ENCODE measurements around the gene PDIA6.
"Not testable (repeated sequence)": the region's sequence is repeated elsewhere in the genome, so short reads cannot be mapped to it uniquely, and the experiment has no call there.

The PDIA6 gene

DNA sequence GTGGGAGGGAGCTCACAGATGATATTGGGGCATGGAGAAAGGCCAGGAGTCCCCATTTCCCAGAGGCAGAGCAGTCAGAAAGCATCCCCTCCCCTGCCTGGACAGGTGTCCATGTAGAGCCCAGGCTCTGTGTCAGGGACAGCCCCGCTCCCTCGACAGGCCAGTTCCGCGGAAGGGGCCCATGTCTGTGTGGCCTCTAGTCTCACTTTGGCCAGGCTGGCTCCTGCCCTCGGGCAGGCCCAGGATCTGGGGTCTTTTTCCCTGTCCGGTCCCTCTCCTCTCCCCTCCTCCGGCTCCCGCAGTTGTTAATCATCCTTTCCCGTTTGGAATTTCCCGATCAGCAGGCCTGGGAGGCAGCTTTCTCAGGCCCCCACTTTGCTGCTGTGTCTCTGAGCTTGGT is 20.4 kb upstream of the PDIA6 start:
- no peak overlapping the region for H3K4me3 ChIP-seq (ENCODE audit: low read depth, low read length)

DNA sequence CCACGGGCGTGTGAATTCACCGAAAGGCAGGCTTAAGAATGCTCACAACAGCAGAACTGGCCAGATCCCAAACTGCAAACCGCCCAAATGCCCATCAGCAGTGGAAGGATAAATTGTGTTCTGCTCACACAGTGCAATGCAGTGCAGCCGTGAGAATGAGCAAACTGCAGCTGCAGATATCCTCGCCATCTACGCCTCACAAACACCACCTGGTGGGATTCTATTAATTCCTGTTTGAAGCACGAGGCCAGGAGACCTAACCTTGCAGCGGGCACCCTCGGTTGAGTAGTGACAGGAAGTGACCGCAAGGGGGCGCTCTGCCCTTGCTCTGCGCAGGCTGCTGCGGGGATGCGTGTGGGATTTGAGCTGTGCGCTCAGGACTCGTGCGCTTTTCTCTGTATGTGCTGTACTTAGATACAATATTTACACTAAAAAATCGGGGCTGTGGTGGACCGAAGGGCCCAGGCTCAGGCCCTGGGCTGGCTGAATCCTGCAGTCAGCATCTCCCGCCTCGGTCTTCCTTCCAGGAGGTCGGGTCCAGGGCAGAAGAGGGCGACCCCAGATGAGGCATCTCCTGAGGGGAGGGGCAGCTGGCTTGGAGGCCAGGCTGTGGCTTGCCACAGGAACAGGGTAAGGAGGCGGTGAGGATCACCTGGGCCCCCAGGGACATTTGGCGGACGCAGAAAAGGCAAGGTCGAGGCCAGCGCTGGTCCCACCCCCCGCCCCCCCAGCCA is 19.8 kb upstream of the PDIA6 start:
- no peak overlapping the region for H3K4me3 ChIP-seq (ENCODE audit: low read depth, low read length)

DNA sequence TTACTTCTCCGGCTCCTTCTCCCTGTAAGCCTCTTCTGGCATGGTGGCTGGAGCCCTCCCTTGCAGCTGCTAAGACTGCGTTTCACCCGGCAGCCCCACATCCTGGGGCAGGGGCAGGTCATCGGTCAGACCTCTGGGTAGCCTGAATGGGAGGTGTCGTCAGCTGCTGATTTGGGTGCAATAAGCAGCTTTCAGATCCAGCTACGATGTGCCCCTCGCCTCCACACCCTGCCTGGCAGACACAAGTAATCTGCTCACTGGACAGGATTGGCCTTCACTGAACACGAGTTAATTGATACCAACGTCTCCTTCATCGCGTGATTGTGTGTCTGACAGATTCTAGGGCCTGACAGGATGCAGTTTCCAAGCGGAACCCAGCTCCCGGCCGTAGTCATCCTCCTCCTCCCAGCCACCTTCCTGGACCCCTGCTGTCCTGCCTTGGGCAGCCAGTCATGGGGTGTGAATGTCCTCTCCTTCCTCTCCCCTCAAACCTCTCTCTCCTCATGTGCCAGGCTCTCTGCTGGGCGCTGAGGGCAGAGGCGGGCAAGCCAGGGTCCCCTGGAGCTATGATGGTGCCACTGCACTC is 18.9 kb upstream of the PDIA6 start:
- H3K4me3 ChIP-seq (ENCODE audit: low read depth, low read length), result no peak overlapping the region

DNA sequence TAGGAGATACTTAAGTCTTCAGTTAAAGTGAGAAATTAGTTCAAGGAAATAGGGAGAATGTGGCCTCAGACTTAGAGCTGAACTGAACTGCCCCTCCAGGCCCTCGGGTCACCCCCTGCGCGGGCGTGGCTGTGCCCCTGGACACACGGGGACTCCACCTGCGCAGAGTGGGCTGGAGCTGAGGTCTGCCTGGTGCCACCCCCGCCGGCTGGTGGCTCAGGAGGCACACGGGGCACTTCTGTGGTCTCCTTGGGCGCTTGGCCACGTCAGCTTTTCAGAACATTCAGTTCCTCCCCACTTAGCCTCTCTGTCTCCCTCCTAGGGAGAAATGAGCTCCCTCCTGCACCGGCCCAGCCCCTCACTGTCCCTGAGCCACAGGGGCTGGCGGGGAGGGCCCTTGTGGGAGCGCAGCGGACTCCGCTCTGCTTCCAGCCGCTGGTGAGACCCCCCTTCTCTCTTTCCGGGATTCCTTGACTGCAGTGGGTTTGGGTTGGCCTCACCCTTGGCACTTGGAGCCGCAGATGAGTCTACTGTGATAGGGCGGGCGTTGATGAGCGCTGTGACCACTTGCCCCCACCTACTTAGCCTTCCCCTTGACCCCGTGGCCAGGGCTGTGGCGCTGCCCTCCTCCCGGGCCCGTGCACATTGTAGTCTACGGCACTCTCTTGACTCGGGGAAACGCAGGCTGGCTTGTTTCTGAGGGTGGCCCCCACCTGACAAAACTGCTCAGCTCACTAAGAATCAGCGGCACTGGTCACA is 18.2 kb upstream of the PDIA6 start:
- H3K4me3 ChIP-seq (ENCODE audit: low read depth, low read length), result no peak overlapping the region

DNA sequence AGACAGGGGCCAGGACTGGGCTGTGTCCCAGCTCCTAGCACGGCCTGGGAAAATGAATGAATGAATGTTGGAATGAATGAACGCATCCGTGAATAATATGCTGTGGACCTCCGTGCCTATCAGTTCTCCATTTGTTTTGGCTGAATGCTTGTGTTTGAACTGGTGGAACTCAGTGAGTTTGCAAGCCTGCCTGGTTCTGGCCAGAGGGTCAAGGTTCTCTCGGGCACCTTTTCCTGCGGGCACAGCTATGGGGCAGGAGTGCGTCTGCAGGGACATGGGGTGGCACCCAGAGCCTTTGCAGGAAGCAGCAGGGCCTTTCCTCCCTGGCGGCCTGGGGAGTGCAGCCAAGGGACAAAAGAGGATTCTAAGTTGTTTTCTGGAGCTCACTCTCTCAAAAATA is 17.6 kb upstream of the PDIA6 start:
- H3K4me3 ChIP-seq (ENCODE audit: low read depth, low read length), result no peak overlapping the region

DNA sequence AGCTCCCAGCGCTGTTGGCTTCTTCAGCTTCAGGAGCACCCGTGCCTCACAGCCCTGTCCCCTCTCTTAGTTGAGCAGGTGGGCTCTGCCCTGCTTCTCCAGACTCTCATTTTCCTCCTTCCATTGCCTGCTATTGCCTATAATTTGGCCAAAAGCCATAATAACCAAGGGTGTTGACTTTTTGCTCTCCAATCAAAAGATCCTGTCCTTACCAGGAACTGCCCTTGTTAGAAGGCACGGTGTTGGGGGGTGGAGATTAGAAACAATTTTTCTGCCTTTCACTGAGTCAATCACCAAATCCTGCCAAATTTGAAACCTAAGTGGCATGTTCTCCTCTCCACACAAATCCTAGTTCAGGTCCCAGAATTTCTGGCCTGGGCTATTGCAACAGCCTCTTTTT is 16.7 kb upstream of the PDIA6 start:
- H3K4me3 ChIP-seq (ENCODE audit: low read depth, low read length), result no peak overlapping the region

DNA sequence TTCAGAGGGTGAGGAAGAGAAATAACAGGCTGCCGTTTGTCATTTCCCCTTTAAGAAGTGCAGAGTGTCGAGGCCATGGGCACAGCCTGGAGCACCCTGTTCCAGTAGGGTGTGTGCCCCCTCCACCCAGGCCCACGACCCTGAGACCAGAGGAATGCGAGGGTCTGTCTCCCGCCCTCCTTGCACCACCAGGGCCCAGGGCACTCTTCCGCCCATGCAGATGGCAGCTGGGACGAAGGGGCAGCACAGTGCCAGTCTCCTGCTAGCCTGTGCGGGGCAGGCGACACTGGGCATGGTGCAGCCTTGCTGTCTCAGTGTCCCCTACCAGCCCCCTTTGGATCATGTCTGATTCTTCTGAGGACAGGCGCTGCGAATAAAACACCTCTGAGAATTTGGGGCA is 15.8 kb upstream of the PDIA6 start:
- no peak overlapping the region for H3K4me3 ChIP-seq (ENCODE audit: low read depth, low read length)

DNA sequence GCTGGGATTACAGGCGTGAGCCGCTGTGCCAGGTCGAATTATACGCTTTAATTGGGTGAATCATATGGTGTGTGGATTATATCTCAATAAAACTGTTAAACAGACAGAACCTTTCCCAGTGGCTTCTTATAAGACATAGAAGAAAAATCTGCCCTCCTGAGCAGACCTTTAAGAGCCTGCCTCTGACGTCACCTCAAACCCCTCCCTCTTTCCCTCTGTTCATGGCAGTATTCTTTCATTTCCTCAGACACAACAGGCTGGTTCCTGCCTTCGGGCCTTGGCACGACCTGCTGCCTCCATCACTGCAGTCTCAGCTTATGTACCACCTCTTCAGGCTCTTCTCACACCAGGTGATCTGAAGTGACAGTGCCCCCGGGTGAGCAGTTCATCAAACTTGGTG is 14.0 kb upstream of the PDIA6 start:
- no peak overlapping the region for H3K4me3 ChIP-seq (ENCODE audit: low read depth, low read length)

DNA sequence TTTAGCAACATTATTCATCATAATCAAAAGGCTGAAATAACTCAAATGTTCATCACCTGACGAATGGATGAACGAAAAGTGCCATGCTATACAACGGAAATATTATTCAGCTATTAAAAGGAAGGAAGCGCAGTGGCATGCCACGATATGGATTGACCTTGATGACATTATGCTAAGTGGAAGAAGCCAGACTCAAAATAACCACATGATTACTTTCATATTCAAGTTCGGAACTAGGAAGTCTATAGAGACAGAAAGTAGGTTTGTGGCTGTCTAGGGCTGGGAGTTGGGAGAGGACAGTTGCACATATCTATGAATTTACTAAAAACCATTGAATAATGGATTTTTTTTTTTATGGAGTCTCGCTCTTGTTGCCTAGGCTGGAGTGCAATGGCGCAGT is 13.4 kb upstream of the PDIA6 start:
- no peak overlapping the region for H3K4me3 ChIP-seq (ENCODE audit: low read depth, low read length)

DNA sequence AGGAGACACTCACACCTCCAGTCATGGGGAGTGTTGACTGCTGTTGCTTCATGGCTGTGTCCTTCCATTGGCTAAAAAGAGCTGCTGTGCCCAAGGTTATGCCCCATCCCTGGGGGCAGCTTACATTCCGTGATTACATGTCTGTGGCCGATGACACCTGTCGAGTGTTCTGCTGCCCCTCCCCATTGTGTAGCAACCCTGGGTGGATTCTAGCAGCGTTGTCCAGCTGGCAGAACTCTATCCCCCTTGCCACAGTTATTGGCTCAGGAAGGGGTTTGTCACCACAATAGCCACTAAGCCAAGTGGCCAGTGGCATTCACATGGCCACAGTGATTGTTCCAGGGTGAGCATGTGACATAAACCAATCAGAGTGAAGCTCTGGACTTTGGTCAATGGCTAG is 11.6 kb upstream of the PDIA6 start:
- no peak overlapping the region for H3K4me3 ChIP-seq (ENCODE audit: low read depth, low read length)

DNA sequence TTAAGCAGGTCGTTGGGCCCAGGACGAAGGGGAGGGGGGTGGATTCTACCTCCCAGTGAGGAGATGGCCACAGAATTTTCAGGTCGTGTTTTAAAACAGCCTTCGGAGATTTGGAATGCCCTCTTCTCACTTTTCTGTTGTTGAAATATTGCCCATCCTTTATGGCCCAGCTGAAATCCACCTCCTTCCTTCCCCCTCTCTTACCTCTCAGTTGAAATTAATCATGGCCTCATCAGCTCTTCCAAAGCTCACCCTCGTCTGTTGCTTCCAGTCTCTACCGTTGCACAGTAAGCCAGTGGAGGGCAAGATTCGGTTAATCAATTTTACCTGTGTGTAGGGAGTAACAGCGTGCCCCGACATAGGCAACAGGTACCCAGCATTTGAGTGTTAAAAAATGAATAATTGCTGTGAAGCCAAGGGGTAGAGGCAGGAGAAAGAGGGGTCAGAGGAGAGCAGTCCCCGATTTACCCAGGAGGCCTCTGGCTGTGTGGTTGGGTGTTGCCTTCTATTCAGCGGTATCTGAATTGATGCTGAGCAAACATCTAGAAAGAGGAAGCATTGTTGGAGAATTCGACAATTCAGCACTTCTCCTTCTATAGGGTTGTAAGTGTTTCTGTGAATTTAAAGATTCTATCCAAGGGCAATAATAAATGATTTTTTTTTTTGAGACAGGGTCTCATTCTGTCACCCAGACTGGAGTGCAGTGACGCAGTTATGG is 8.6 kb upstream of the PDIA6 start:
- no peak overlapping the region for H3K4me3 ChIP-seq (ENCODE audit: low read depth, low read length)

DNA sequence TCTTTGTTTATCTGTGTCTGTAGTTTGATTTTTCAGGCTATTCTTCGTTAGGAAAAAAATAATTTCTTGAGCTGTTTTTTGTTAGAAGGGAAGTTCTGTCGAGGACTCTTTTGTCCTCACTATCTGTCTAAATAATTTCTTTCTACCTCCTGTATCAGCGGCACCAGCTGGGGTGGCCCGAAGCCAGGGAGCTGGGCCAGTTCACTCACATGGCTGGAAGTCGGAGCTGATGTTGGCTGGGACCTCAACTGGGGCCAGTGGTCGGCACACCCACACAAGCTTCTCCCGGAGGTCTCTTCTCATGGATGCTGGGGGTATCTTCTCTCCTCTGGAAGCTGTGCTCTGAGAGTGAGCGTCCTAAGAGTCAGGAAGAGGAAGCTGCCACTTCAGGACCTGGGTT is 8.0 kb upstream of the PDIA6 start:
- no peak overlapping the region for H3K4me3 ChIP-seq (ENCODE audit: low read depth, low read length)

DNA sequence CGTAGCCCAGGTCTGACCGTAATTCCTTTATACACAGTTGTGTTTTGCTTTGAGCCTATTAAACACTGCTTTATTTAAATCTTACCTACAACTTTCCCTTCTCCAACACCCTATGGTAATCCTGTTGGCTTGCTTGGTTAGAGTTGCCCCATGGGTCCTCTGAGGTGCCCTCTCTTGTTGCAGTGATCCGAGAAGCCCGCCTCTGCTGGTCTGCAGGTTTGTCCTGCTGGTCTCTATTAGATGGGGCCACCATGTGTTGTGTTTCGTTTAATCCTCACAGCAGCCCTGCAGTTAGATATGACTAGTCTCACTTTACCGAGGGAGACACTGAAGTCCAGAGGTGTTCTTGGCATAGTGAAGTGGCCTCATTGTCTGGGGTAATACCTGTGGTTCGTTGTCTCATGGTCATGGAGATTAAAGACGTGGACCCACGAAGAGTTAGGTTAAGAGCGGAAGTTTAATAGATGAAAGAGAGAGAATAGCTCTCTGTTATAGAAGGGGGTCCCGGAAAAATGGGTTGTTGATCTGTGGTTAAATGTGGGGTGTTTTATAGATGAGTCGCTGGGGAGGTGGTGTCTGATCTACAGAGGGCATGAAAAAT is 7.2 kb upstream of the PDIA6 start:
- H3K4me3 ChIP-seq (ENCODE audit: low read depth, low read length), result no peak overlapping the region

DNA sequence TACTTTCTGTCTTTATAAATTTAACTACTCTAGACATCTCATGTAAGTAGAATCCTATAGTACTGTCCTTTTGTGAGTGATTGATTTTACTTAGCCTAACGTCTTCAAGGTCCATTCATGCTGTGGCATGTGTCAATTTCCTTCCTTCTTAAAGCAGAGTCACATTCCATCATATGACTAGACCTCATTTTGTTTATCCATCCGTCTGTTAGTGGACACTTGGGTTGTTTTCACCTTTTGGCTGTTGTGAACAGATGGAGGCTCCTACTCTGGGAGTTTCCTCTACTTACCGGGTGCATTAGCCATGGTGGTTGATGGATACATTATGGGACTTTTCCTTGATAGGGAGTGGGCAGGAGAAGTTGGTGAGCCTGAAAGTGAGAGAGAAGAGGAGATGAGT is 6.4 kb upstream of the PDIA6 start:
- H3K4me3 ChIP-seq (ENCODE audit: low read depth, low read length), result no peak overlapping the region

DNA sequence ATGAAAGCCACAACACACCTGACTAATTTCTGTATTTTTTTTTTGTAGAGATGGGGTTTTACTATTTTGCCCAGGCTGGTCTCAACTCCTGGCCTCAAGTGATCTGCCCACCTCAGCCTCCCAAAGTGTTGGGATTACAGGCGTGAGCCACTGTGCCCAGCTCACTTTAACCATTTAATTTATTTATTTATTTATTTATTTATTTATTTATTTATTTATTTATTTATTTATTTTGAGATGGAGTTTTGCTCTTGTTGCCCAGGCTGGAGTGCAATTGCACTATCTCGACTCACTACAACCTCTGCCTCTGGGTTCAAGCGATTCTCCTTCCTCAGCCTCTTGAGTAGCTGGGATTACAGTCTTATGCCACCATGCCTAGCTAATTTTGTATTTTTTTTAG is 5.7 kb upstream of the PDIA6 start:
- H3K4me3 ChIP-seq (ENCODE audit: low read depth, low read length), result not testable (repeated sequence)

DNA sequence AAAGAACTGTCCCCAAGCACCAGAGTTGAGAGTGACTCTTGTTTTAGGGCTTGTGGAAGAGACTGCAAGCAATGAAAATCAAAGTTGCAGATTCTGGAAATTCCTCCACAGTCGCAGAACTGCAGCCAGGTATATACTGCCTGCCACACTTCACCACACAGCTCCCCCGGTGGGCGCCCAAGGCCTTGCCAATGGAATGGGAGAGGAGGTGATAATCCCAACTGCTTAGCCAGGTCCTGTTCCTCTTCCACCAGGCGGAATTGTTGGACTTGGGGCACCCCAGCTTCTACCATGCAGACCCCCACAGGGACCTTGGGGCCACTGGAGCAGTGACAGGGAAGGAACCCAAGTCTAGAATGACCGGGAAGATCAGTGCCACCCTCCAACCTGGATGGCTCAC is 4.8 kb upstream of the PDIA6 start:
- H3K4me3 ChIP-seq (ENCODE audit: low read depth, low read length), result no peak overlapping the region

DNA sequence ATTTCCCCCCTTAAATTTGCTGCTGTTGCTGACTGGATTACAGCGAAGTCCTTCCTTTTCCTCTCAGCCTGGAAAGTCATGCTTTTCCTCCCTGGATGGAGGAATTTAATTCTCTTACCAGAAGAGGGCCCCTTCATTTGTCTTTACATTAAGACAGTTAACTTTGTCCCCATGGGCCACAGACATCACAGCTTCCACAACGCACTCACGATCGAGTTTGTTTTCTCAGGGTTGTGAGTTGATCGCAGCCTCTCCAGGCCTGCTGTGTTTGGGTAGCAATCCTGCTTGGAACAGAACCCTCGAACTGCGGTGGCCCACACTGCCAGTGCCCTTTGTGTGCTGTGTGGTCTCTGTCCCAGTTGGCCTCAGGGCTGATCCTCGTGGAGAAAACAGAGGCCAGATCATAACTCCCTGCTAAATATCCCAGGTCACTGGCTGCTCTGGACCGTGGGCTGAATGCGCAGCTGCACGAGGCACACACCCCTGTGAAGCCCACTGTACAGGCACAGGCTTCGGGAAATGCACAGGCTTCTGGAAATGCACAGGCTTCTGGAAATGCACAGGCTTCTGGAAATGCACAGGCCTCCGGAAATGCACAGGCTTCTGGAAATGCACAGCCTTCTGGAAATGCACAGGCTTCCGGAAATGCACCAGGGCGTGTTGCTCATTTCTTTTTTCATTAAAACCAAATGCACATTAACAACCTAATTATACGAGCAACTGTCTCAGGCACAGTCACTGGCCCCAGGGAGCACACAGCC is 2.2 kb upstream of the PDIA6 start:
- H3K4me3 ChIP-seq (ENCODE audit: low read depth, low read length), result no peak overlapping the region

DNA sequence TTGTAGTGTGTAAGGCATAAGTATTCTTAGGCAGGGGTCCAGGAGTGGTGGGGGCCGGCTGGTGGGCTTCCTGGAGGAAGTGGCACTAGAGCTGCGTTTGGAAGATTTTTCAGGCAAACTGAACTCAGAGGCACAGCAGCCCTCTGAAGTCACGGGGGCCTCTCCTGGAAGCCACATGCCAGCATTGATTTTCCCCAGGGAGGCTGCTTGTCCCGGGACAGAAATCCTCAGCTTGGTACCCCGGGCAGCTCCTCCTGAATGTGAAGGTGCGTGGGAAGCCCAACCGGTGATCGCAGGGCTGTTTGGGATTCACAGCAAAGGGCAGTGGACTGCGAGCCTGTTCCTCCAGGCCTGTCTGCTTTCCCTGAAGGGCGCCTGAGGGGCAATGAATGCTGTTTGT is 1.6 kb upstream of the PDIA6 start:
- H3K4me3 ChIP-seq (ENCODE audit: low read depth, low read length), result no peak overlapping the region

DNA sequence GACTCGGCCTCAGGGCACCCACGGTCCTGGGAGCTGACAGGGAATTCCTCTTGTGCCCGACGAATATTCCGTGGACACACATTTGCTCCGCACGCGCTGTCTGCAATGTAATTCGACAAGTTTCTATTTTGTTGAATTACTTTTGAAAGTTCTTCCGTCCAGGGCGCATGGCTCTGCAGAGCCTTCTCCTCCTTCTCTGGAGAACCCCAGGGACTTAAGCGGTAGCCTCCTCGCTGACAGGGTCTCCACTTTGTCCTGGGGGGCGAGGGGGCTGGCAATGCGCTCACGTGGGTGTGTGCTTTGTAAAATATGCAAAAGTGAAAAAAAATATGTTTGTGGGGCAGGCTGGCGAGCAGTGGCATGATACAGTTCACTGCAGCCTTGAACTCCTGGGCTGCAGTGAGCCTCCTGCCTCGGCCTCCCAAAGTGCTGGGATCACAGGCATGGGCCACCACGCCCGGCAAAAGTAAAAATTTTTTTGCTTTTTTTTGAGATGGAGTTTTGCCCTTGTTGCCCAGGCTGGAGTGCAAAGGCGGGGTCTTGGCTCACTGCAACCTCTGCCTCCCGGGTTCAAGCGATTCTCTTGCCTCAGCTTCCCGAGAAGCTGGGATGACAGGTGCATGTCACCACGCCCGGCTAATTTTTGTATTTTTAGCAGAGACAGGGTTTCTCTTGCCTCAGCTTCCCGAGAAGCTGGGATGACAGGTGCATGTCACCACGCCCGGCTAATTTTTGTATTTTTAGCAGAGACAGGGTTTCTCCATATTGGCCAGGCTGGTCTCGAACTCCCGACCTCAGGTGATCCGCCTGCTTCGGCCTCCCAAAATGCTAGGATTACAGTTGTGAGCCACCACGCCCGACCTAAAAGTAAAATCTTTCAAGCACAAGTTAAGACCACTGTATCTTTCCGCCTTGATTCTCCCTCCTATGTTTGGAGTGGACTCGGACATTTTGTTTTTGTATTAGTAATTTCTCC is 866 bp upstream of the PDIA6 start:
- peak overlapping the region; percentile 10 for H3K4me3 ChIP-seq (ENCODE audit: low read depth, low read length)
